CD4-positive, alpha-beta T cell treated with Interferon alpha-2 for 1 hour (primary cell): ENCODE results near the gene GRIA3.
"Not testable (repeated sequence)": the region's sequence is repeated elsewhere in the genome, so short reads cannot be mapped to it uniquely, and the experiment has no call there.

Experiments
- DNase-seq, 2 donors: peaks; one replicate each; pipeline ENCODE4 v3.0.0-alpha.2; 2020 to 2022

GRIA3 gene

DNA sequence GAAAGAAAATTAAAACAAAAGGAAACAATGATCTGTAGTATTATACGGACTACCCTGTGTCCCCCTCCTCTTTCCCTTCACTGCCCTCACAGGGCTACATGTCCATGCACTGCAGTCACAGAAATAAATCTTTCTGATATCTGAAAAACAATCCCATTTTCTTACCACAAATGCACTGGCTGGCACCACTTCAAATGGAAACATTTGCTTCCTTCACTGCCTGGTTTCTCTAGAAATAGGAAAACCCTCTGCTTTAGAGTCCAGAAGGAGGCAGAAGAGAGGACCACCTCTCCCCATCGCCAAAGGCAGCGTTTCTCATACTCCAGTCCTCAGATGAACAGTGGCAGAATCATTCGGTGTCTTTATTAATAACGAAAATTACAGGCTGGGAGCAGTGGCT is 98.2 kb downstream of the GRIA3 start:
- no peak for DNase-seq

- DNase-seq = not testable (repeated sequence)
Measured at GRCh38 chrX:123283407-123283806, 99.3 kb downstream of the GRIA3 start.

- no peak for DNase-seq
Measured at GRCh38 chrX:123291623-123292022, 107.5 kb downstream of the GRIA3 start.

GRCh38 chrX:123298026-123298425 is 113.9 kb downstream of the GRIA3 start:
- no peak for DNase-seq

DNA sequence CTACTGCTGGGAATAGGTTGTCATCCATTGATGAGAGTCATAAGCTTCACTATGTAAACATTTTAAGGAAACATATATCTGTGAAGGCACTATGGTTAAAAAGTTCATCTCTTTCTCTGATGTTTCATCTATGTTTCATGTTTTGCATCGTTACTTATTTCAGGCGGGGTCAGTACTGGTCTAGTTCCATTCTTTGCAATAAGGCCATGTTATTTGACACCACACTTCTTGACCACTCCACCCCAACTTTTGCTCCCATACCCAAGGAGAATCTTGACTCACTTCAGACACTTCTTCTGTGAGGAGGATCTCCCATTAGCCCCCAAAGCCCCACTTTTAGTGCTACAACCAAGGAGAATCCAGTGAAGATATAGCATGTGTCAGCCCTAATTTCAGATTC is 119.4 kb downstream of the GRIA3 start:
- no peak for DNase-seq

DNA sequence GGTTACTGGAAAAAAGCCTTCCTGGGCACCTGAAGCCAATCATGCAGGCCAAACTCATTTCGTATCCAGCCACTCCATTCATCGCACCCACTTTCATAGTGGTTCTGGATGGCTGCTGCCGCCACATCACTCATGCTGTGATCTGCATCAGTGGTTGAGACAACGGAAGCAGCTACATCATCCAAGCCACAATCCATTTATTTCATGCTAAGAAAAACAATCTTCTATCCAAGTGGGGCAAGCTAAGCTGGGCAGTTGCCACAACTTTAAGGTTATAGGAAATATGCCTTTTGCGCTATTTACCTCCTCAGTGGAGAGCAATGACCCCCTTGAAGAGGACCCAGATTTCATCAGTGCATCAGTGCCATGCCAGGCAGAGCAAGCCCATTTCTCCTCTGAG is 124.6 kb downstream of the GRIA3 start:
- DNase-seq = no peak

DNA sequence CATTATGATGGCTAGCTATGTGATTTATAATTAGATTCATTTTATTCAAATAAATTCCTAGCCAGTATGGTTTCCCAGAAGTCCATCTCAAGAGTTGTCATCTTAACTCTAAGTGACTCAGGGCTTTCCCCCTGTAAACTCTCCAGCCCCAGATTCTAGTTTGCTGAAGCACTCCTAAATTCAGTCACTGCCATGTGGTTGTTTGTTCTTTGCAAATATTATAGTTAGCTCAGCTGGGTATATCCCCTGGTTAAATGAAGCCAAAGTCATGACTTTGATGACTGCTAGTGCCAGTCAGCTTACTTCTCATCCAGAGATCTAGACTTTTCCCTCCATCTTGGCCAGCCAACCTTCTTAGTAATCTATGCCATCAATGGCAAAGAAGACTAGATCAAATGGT is 126.0 kb downstream of the GRIA3 start:
- no peak for DNase-seq

DNA sequence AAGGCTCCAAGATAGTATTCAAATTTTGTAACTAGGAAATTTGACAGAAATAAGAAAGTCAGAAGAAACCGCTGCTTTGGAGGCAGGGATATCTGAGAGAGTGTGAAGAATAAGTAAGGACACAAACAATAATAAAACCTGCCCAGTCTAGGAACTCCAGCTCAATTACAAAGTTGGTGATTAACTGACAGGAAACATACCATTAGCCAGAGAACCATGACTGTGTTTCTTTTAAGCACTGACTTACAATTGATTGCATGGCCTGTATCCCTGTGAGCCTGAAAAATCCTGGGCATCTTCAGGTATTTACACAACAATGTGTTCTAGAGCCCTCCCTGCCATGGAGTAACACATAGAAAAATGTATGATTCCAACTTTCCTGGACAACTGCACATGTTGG is 127.4 kb downstream of the GRIA3 start:
- DNase-seq = no peak

DNA sequence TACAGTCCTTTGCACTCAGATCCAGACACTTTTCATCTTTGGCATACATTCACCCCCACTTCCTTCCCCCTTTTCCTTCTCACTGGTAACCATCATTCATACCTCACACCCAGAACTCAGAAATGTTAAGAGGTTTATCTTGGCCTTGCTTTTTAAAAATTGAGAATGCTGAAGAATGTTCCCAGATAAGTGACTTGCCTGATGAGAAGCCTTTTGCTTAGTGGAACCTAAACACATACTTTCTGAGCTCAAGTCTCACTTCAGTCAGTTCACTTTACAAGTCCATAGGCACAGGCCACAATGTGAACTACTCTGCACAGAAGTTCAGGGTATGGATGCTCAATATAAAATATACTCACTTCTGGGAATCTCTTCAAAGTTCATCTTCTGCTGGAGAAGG is 129.4 kb downstream of the GRIA3 start:
- DNase-seq = no peak

GRCh38 chrX:123320622-123321021 is 136.5 kb downstream of the GRIA3 start:
- DNase-seq = no peak

- no peak for DNase-seq
Measured at GRCh38 chrX:123322536-123322935, 138.5 kb downstream of the GRIA3 start.

GRCh38 chrX:123324625-123325024 is 140.5 kb downstream of the GRIA3 start:
- no peak for DNase-seq

- no peak for DNase-seq
Measured at GRCh38 chrX:123330229-123330942, 146.3 kb downstream of the GRIA3 start.

DNA sequence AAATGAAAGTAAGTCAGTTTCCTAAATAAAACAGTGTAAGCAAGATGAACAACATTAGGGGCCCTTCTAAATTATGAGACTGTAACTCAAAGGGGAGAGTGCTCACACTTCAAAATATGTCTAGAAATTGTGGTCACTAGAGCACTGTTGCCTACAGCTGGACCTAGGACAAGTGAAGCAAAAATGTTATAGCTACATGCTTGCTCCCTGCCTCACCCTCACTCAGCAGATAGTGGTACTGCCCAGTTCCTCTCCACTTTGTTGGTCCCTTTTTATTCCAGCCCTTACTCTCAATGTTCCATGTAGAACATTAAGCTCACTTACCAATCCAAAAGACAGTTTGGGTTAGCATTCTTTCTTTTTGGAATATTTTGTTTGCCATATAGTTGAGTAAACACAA is 147.3 kb downstream of the GRIA3 start:
- DNase-seq = no peak

DNA sequence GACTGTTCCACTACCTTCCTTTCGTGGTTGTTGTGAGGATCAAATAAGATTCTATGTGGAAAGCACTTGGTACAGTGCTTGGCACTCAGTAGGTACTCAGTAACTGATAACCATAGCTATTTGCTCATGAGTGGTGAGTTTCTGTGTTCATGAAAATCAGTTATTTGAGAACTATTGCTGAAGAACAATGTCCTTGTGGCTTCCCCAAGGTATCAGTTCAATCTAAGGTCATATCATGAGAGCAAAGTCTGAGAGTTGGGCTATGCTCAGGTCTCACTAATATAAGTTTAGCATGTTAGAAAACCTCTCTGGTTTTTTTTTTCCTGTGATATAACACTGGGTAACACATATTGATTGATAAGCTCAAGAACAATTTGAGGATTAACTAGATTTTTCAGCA is 147.8 kb downstream of the GRIA3 start:
- DNase-seq = no peak

- DNase-seq = no peak
Measured at GRCh38 chrX:123336666-123337065, 152.6 kb downstream of the GRIA3 start.

- no peak for DNase-seq
Measured at GRCh38 chrX:123337886-123338639, 154.0 kb downstream of the GRIA3 start.

- DNase-seq = no peak
Measured at GRCh38 chrX:123339221-123339905, 155.3 kb downstream of the GRIA3 start.

GRCh38 chrX:123340696-123341095 is 156.6 kb downstream of the GRIA3 start:
- DNase-seq = no peak

DNA sequence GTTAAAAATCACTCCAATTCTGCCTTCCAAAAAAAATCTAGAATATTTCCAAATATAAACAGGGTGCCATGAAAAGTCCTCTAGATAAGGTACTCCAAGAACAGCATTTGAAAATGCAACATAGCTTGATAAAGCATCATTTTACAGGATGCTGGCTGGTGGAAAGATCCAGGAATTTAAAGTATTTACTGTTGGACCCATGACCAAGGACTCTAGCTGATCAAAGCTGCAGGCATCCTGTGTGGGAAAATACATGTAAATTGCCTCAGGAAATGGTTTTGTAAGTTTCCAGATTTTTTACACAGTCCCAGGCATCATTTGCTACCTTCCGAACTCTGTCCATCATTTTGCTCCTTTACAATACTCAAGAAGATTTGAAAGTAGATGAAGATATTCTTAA is 164.4 kb downstream of the GRIA3 start:
- DNase-seq = no peak

DNA sequence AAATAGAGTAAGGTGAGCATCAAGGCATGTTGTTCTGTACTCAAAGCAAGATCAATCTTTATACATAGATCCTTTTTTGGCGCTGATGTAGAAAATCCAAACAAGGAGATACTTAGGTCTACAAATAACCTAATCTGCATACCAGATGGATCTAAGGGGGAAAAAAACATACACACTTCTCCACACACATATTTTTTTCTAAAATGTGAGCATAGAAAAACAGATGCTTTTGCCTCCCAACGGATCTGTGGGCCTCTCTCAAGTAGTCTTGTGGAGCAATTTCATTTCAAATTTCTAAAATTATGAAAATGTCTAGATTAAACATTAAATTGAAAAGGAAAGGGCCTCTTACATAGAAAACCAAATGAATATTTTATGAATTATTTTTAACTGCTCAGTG is 166.1 kb downstream of the GRIA3 start:
- DNase-seq = no peak

- no peak for DNase-seq
Measured at GRCh38 chrX:123357941-123358340, 173.9 kb downstream of the GRIA3 start.

DNA sequence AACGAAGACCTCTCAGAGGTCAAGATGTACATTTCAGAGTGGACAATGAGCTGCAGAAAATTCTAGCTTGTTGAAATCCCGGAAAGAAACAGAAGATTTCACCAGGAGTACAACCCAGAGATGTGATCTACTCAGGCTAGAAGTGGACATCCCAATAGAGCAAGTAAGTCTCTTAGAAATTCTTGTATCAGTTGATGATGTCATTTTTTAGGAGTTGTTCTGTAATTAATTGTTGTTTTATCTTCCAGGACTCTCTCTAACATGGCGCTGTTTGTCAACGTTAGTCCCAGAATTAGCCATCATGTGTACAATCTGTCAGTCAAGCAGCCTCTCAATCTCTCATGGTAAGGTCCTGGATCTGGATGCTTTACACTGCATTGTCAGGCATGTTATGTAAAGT is 174.4 kb downstream of the GRIA3 start:
- no peak for DNase-seq

DNA sequence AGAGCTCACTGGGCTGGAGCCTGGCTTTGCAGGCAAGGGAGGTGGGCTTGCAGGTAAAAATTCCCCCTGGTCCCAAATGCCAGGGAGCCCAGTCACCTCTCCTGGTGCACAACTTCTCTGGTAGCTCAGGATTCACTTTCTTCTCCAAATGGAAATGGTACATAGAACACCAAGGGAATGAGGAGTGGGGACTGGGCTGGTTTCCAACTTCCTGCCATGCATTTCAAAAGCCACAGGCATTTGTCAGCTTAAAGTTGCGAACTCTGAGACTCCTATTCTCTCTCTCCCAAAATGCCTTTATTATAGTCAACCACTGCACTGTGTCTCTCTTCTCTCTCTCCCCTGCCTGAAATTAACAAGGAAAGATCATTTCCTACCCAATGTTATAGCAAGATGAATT is 177.3 kb downstream of the GRIA3 start:
- DNase-seq = no peak
